PC-3 (cell line): Measurements from ENCODE around the gene PHAF1. TPM values are rescaled to one million over a fixed set of nuclear protein-coding genes. Genes with fewer than 3 reads are reported as not detected.

Source experiments
- ATAC-seq: fragments of 200-7000 bp; cut with Tn5 transposase; 2 replicates; pipeline ENCODE4 v1.9.1; 2020; ENCODE audit warnings: mild to moderate bottlenecking, moderate library complexity
- BruUV-seq: library from RNA; stranded (reverse); fragments of 400-500 nt; replicated peaks from 2 replicates; lab custom pipeline; 2021; lab: Mats Ljungman, UMichigan
- CTCF ChIA-PET: fragments of 300-600 bp; sonication (Branson Sonifier 250); formaldehyde crosslinking; loops from one replicate; lab custom pipeline; 2022; ENCODE audit warnings: antibody characterized with exemption; lab: Charles Lee
- POLR2A ChIA-PET: fragments of 300-600 bp; sonication (Branson Sonifier 250); formaldehyde crosslinking; loops from one replicate; lab custom pipeline; 2022; ENCODE audit warnings: antibody characterized with exemption; ENCODE audit not compliant: unreplicated experiment; lab: Charles Lee
- DNase-seq: peaks from one replicate; pipeline ENCODE4 v3.0.0-alpha.2; 2015
- H2AFZ ChIP-seq: fragments of 300-600 bp; sonication (generic); 2 replicates; pipeline ENCODE4 v1.6.0; 2016; ENCODE audit warnings: antibody characterized with exemption, low read length
- H3F3A ChIP-seq: fragments of 300-600 bp; sonication (generic); one replicate; pipeline ENCODE4 v1.6.0; 2017; ENCODE audit warnings: antibody characterized with exemption, low read length, control low read depth, mild to moderate bottlenecking; ENCODE audit not compliant: unreplicated experiment
- H3K27ac ChIP-seq: fragments of 300-600 bp; sonication (generic); 2 replicates; pipeline ENCODE4 v1.5.1; 2016; ENCODE audit warnings: mild to moderate bottlenecking, low read length
- H3K27me3 ChIP-seq: fragments of 300-600 bp; sonication (generic); 2 replicates; pipeline ENCODE4 v1.6.1; 2016; ENCODE audit warnings: low read length, mixed read lengths
- H3K36me3 ChIP-seq: fragments of 300-600 bp; sonication (generic); 2 replicates; pipeline ENCODE4 v1.6.1; 2016; ENCODE audit warnings: low read depth, mixed run types, low read length, mixed read lengths
- H3K4me1 ChIP-seq: fragments of 300-600 bp; sonication (generic); 2 replicates; pipeline ENCODE4 v1.5.1; 2016; ENCODE audit warnings: low read length; ENCODE audit not compliant: insufficient read depth
- H3K4me2 ChIP-seq: fragments of 300-600 bp; sonication (generic); 2 replicates; pipeline ENCODE4 v1.6.0; 2016; ENCODE audit warnings: low read length
- H3K4me3 ChIP-seq: fragments of 300-600 bp; sonication (generic); 2 replicates; pipeline ENCODE4 v1.5.1; 2016; ENCODE audit warnings: mild to moderate bottlenecking, low read length, mixed read lengths
- H3K79me2 ChIP-seq: fragments of 300-600 bp; sonication (generic); 2 replicates; pipeline ENCODE4 v1.6.1; 2017; ENCODE audit warnings: low read length, mixed read lengths
- H3K9ac ChIP-seq: fragments of 300-600 bp; sonication (generic); 2 replicates; pipeline ENCODE4 v1.6.0; 2016; ENCODE audit warnings: mild to moderate bottlenecking, low read length
- H3K9me2 ChIP-seq: fragments of 300-600 bp; sonication (generic); replicated peaks from 2 replicates; pipeline ENCODE4 v1.6.1; 2016; ENCODE audit warnings: mixed run types, low read length, mixed read lengths
- H3K9me3 ChIP-seq: fragments of 300-600 bp; sonication (generic); 2 replicates; pipeline ENCODE4 v1.6.1; 2016; ENCODE audit warnings: low read length, mixed read lengths
- H4K20me1 ChIP-seq: fragments of 300-600 bp; sonication (generic); 2 replicates; pipeline ENCODE4 v1.6.1; 2016; ENCODE audit warnings: low read length, mixed read lengths
- CTCF ChIP-seq: fragments of 300-600 bp; sonication (generic); conservative IDR thresholded peaks from 2 replicates; pipeline ENCODE4 v1.5.1; 2017; ENCODE audit warnings: antibody characterized with exemption, low read depth, mild to moderate bottlenecking, low read length
- EZH2 ChIP-seq: fragments of 300-600 bp; sonication (generic); IDR thresholded peaks from one replicate; pipeline ENCODE4 v1.6.1; 2017; ENCODE audit warnings: antibody characterized with exemption, mild to moderate bottlenecking, low read length; ENCODE audit not compliant: unreplicated experiment
- EZH2phosphoT487 ChIP-seq: fragments of 300-600 bp; sonication (generic); IDR thresholded peaks from 2 replicates; pipeline ENCODE4 v1.6.1; 2018; ENCODE audit warnings: mild to moderate bottlenecking, antibody characterized with exemption, low read length, borderline replicate concordance
- intact Hi-C: fragments of 100-400 bp; cut with micrococcal nuclease; formaldehyde crosslinking; loops from 2 replicates; pipeline ENCODE4 v1.9.0; 2023
- total RNA-seq: library from RNA; depleted of rRNA; stranded (reverse); fragments of >200 nt; gene quantifications from 2 replicates; pipeline ENCODE4 v1.2.3, GENCODE V29; 2014

Gene PHAF1
- total RNA-seq, 1 experiment from 2014 or later: 18.8 TPM

- DNase-seq (no peak), ATAC-seq (no peak)
- no TSS peak for BruUV-seq
- no peak overlapping the region for H3K4me3 ChIP-seq
- no peak overlapping the region for H3K4me2 ChIP-seq
- intact Hi-C loops: no loop called here
- H3K36me3 ChIP-seq: no peaks in the 10 kb centered on the region
- no peaks in the 10 kb centered on the region for H4K20me1 ChIP-seq
- ChIA-PET CTCF (no interaction called here), POLR2A (no interaction called here)
- H3F3A ChIP-seq: no peaks in the 10 kb centered on the region
- no peak overlapping the region for H3K27ac ChIP-seq
- H3K27me3 ChIP-seq: no peaks in the 10 kb centered on the region
- H3K9me2 ChIP-seq: no peaks in the 10 kb centered on the region
- H3K4me1 ChIP-seq: peaks cover 44% of the 10 kb centered on the region
- TF ChIP-seq EZH2phosphoT487: no peak
- no peak for TF ChIP-seq EZH2
- no peak for TF ChIP-seq CTCF
- H2AFZ ChIP-seq: no peak overlapping the region
- H3K9me3 ChIP-seq: no peaks in the 10 kb centered on the region
- no peak overlapping the region for H3K9ac ChIP-seq
- H3K79me2 ChIP-seq: peaks cover 32% of the 10 kb centered on the region
Observed at GRCh38 chr16:67180166-67180565, 70.4 kb downstream of the PHAF1 start.

GRCh38 chr16:67181346-67181745 lies 71.6 kb downstream of the PHAF1 start:
- intact Hi-C loops: no loop called here
- Histone ChIP-seq H3K36me3 (no peaks in the 10 kb centered on the region), H3K27ac (no peak overlapping the region), H2AFZ (no peak overlapping the region), H3K27me3 (no peaks in the 10 kb centered on the region), H3K79me2 (peaks cover 26% of the 10 kb centered on the region), H3K4me3 (peak overlapping the region; percentile 24; the same call in 1 of the 2 replicates), H3K9me2 (no peaks in the 10 kb centered on the region), H3F3A (no peaks in the 10 kb centered on the region), H3K9ac (no peak overlapping the region), H4K20me1 (no peaks in the 10 kb centered on the region), H3K4me2 (peak overlapping the region; percentile 62), H3K9me3 (no peaks in the 10 kb centered on the region), H3K4me1 (peaks cover 46% of the 10 kb centered on the region)
- POLR2A ChIA-PET: interaction anchor here (1.1 kb wide), 1 partner anchor 163 kb away, joined by 3 read pairs; no protein-coding TSS in a partner anchor
- CTCF ChIA-PET: no interaction called here
- BruUV-seq: no TSS peak
- ATAC-seq (no peak; the same call in 1 of the 2 replicates), DNase-seq (peak; percentile 63)
- TF ChIP-seq CTCF (no peak), EZH2 (no peak), EZH2phosphoT487 (no peak)

GRCh38 chr16:67182288-67182687 lies 72.5 kb downstream of the PHAF1 start:
- TF ChIP-seq CTCF (no peak), EZH2 (no peak)
- Histone ChIP-seq H3K4me3 (peak overlapping the region; percentile 79), H3K4me1 (peaks cover 51% of the 10 kb centered on the region), H3K27me3 (no peaks in the 10 kb centered on the region), H3F3A (no peaks in the 10 kb centered on the region), H3K4me2 (peak overlapping the region; percentile 89), H3K27ac (no peak overlapping the region), H3K9me2 (no peaks in the 10 kb centered on the region), H3K79me2 (peaks cover 26% of the 10 kb centered on the region), H3K9ac (no peak overlapping the region), H3K36me3 (no peaks in the 10 kb centered on the region), H3K9me3 (no peaks in the 10 kb centered on the region), H2AFZ (no peak overlapping the region), H4K20me1 (no peaks in the 10 kb centered on the region)
- intact Hi-C loops: no loop called here
- ChIA-PET POLR2A (interaction anchor here (0.6 to 1.1 kb wide), 2 partner anchors 65 to 164 kb away, joined by 3 to 4 read pairs; partner anchors contain the start of gene FHOD1), CTCF (interaction anchor here (0.5 kb wide), 1 partner anchor 132 kb away, joined by 5 read pairs; no protein-coding TSS in a partner anchor)
- ATAC-seq (no peak), DNase-seq (peak; percentile 38)
- BruUV-seq: no TSS peak
